Esophagus squamous epithelium (tissue), 5 donors: ENCODE results near the gene NR2F2. TPM values are rescaled to one million over a fixed set of nuclear protein-coding genes. Genes with fewer than 3 reads are reported as not detected.

Source experiments
- DNase-seq: peaks from one replicate; lab custom pipeline; 2025; lab: John Stamatoyannopoulos, UW
- H3K27ac ChIP-seq, 4 donors: fragments of 200-600 bp; sonication (generic); one replicate each; pipeline ENCODE4 v1.5.1; 2016 to 2019; ENCODE audit warnings: mild to moderate bottlenecking in 1 of 4
- H3K27me3 ChIP-seq, 4 donors: fragments of 200-600 bp; sonication (generic); 1 replicate in 3 of 4; 2 replicates in 1 of 4; pipeline versions ENCODE4 v1.5.1 to v1.6.0; 2017 to 2021; ENCODE audit warnings: antibody characterized with exemption in 1 of 4
- H3K36me3 ChIP-seq, 3 donors: fragments of 200-600 bp; sonication (generic); one replicate each; pipeline ENCODE4 v1.5.1; 2016 to 2019
- H3K4me1 ChIP-seq, 3 donors: fragments of 200-600 bp; sonication (generic); one replicate each; pipeline ENCODE4 v1.5.1; 2017 to 2019
- H3K4me3 ChIP-seq, 4 donors: fragments of 200-600 bp; sonication (generic); 1 replicate in 3 of 4; 2 replicates in 1 of 4; pipeline ENCODE4 v1.5.1; 2016 to 2019; ENCODE audit warnings: mild to moderate bottlenecking in 2 of 4, moderate library complexity in 1 of 4
- H3K9me3 ChIP-seq, 3 donors: fragments of 200-600 bp; sonication (generic); one replicate each; pipeline ENCODE4 v1.5.1; 2016 to 2019
- POLR2A ChIP-seq, 4 donors: fragments of 450-650 bp; IDR thresholded peaks; one replicate each; pipeline ENCODE4 v1.6.1; 2017; ENCODE audit warnings: antibody characterized with exemption in 4 of 4, mild to moderate bottlenecking in 4 of 4, moderate library complexity in 3 of 4
- WGBS, 2 donors: methylation state at CpG; one replicate each; pipeline ENCODE4 v1.1.5; 2018; 5-methylcytosine and 5-hydroxymethylcytosine counted together
- intact Hi-C: fragments of 100-400 bp; cut with DNase I; formaldehyde crosslinking; loops from one replicate; pipeline ENCODE4 v1.15.0; 2022
- total RNA-seq, 4 donors: library from RNA; depleted of rRNA; stranded (reverse); fragments of >200 nt; gene quantifications; one replicate each; pipeline ENCODE4 v1.1.0, GENCODE V29; 2016
- TF ChIP-seq, protein P1 (sequence below), 6 experiments: fragments of 450-650 bp in 4 of 6; fragments of 200-600 bp in 2 of 6; sonication (generic) in 2 of 6; IDR thresholded peaks; one replicate each; pipeline ENCODE4 v1.5.1; 2016 to 2019; ENCODE audit warnings: antibody characterized with exemption in 6 of 6, mild to moderate bottlenecking in 4 of 6, moderate library complexity in 4 of 6
- donor health status: DM: yes; HTN: yes; CAD: no.

Gene NR2F2
- total RNA-seq, 4 donors from 2014 or later = 3.7 to 15.6 (median 6.4) TPM

- Histone ChIP-seq H3K27me3 (peaks cover 0 to 12% (median 0%) of the 10 kb centered on the region in 4 donors), H3K27ac (no peak overlapping the region), H3K36me3 (no peaks in the 10 kb centered on the region), H3K9me3 (no peaks in the 10 kb centered on the region), H3K4me3 (no peak overlapping the region), H3K4me1 (peaks cover 0 to 33% (median 5%) of the 10 kb centered on the region in 3 donors)
- intact Hi-C loops = no loop called here
- TF ChIP-seq, protein P1, sequence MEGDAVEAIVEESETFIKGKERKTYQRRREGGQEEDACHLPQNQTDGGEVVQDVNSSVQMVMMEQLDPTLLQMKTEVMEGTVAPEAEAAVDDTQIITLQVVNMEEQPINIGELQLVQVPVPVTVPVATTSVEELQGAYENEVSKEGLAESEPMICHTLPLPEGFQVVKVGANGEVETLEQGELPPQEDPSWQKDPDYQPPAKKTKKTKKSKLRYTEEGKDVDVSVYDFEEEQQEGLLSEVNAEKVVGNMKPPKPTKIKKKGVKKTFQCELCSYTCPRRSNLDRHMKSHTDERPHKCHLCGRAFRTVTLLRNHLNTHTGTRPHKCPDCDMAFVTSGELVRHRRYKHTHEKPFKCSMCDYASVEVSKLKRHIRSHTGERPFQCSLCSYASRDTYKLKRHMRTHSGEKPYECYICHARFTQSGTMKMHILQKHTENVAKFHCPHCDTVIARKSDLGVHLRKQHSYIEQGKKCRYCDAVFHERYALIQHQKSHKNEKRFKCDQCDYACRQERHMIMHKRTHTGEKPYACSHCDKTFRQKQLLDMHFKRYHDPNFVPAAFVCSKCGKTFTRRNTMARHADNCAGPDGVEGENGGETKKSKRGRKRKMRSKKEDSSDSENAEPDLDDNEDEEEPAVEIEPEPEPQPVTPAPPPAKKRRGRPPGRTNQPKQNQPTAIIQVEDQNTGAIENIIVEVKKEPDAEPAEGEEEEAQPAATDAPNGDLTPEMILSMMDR (IDR thresholded peaks at IDR 0.05) = no peak
- no peak for TF ChIP-seq POLR2A (IDR thresholded peaks at IDR 0.05)
- no peak for DNase-seq
- WGBS, 2 donors = 51 to 59% methylated on average over 5 of the region's 5 CpGs
Observed at GRCh38 chr15:96309143-96309660, 21.3 kb upstream of the NR2F2 start.

- intact Hi-C loops = no loop called here
- H3K4me3 ChIP-seq = no peak overlapping the region
- no peak for DNase-seq
- TF ChIP-seq POLR2A (IDR thresholded peaks at IDR 0.05) = no peak
- TF ChIP-seq, protein P1 (IDR thresholded peaks at IDR 0.05) = no peak
- peaks cover 0 to 33% (median 5%) of the 10 kb centered on the region in 3 donors for H3K4me1 ChIP-seq
- peak overlapping the region in 2 of 4 donors; percentile 11 to 26 for H3K27ac ChIP-seq
- WGBS, 2 donors = 64 to 76% methylated on average over 5 of the region's 5 CpGs
- no peaks in the 10 kb centered on the region for H3K9me3 ChIP-seq
- H3K27me3 ChIP-seq = peaks cover 0 to 12% (median 0%) of the 10 kb centered on the region in 4 donors
- H3K36me3 ChIP-seq = no peaks in the 10 kb centered on the region
Observed at GRCh38 chr15:96311256-96311955, 19.1 kb upstream of the NR2F2 start.

DNA sequence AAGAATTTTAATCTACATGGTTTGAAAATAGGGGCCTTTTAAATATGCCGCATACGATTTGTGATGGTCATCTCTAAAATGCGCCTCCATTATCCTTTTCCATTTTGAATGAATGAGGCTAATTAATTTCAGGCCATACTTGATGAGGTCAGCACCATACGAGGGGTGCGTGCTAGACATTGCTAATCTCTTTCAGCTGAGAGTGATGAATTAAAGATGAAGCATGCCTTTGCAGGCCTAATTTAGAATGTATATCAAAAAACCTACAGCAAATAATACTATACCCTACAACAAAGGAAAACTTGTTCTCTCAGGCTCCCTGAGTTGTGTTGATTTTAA, 18.6 kb upstream of the NR2F2 start:
- Histone ChIP-seq H3K4me3 (no peak overlapping the region), H3K27ac (peak overlapping the region in 2 of 4 donors; percentile 11 to 26), H3K27me3 (peaks cover 0 to 17% (median 0%) of the 10 kb centered on the region in 4 donors), H3K4me1 (peaks cover 0 to 33% (median 5%) of the 10 kb centered on the region in 3 donors), H3K36me3 (no peaks in the 10 kb centered on the region), H3K9me3 (no peaks in the 10 kb centered on the region)
- DNase-seq = no peak
- no peak for TF ChIP-seq POLR2A (IDR thresholded peaks at IDR 0.05)
- TF ChIP-seq, protein P1 (IDR thresholded peaks at IDR 0.05) = no peak
- WGBS, 2 donors = 78 to 86% methylated on average over 5 of the region's 5 CpGs
- intact Hi-C loops = no loop called here

GRCh38 chr15:96312641-96313335, 17.7 kb upstream of the NR2F2 start:
- Histone ChIP-seq H3K4me3 (no peak overlapping the region), H3K9me3 (no peaks in the 10 kb centered on the region), H3K27me3 (peaks cover 0 to 23% (median 0%) of the 10 kb centered on the region in 4 donors), H3K4me1 (peaks cover 0 to 35% (median 5%) of the 10 kb centered on the region in 3 donors), H3K36me3 (no peaks in the 10 kb centered on the region), H3K27ac (peak overlapping the region in 1 of 4 donors; percentile 11)
- no peak for DNase-seq
- intact Hi-C loops = no loop called here
- WGBS, 2 donors = 43 to 47% methylated on average over 4 of the region's 4 CpGs
- TF ChIP-seq POLR2A (IDR thresholded peaks at IDR 0.05) = no peak
- TF ChIP-seq, protein P1 (IDR thresholded peaks at IDR 0.05) = no peak

DNA sequence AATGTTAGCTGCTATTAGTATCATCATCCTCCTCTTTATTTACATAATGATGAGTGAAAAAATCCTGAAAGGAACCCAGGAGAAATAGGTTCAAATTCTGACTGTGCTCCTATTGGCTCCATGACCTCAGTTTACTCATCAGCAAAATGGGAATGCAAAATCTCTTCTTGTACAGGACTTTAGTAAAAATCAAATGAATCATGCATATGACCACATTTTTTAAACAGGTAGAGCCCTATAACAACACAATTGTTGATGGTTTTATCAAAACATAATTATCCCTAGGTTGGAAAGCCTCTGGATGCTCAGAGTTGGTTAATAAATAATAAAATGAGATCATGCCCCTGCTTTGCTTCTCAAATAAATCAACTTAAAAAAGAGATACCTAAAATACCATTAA, 16.0 kb upstream of the NR2F2 start:
- Histone ChIP-seq H3K36me3 (no peaks in the 10 kb centered on the region), H3K27me3 (peaks cover 0 to 38% (median 0%) of the 10 kb centered on the region in 4 donors), H3K4me3 (no peak overlapping the region), H3K4me1 (peaks cover 0 to 18% (median 5%) of the 10 kb centered on the region in 3 donors), H3K9me3 (no peaks in the 10 kb centered on the region), H3K27ac (no peak overlapping the region)
- DNase-seq = no peak
- intact Hi-C loops = no loop called here
- TF ChIP-seq, protein P1 (IDR thresholded peaks at IDR 0.05) = no peak
- no peak for TF ChIP-seq POLR2A (IDR thresholded peaks at IDR 0.05)
